DOHH2 (cell line): ENCODE measurements around the gene MIGA2.

Experiments used
- H3F3A ChIP-seq: fragments of 200-600 bp; sonication (generic), shearing (Covaris generic); 2 replicates; pipeline ENCODE4 v1.6.0; 2016; ENCODE audit warnings: antibody characterized with exemption, mild to moderate bottlenecking; ENCODE audit not compliant: control insufficient read depth, insufficient read depth
- H3K27ac ChIP-seq: fragments of 200-600 bp; sonication (generic); 2 replicates; pipeline ENCODE4 v1.5.1; 2014; ENCODE audit warnings: low read depth, mild to moderate bottlenecking, low read length, moderate library complexity
- H3K27me3 ChIP-seq: fragments of 200-600 bp; sonication (generic); 2 replicates; pipeline ENCODE4 v1.6.1; 2014; ENCODE audit warnings: mild to moderate bottlenecking, low read length, mixed read lengths; ENCODE audit not compliant: control insufficient read depth
- H3K36me3 ChIP-seq: fragments of 200-600 bp; sonication (generic); 2 replicates; pipeline ENCODE4 v1.6.1; 2014; ENCODE audit warnings: mild to moderate bottlenecking, low read length, moderate library complexity, mixed read lengths; ENCODE audit not compliant: control insufficient read depth
- H3K4me1 ChIP-seq: fragments of 200-600 bp; sonication (generic); 2 replicates; pipeline ENCODE4 v1.6.1; 2014; ENCODE audit warnings: mild to moderate bottlenecking, low read length, mixed read lengths; ENCODE audit not compliant: control insufficient read depth
- H3K4me2 ChIP-seq: fragments of 200-600 bp; sonication (generic); 2 replicates; pipeline ENCODE4 v1.6.0; 2014; ENCODE audit warnings: mild to moderate bottlenecking, low read length, moderate library complexity
- H3K4me3 ChIP-seq: fragments of 200-600 bp; sonication (generic); 2 replicates; pipeline ENCODE4 v1.5.1; 2014; ENCODE audit warnings: mild to moderate bottlenecking, low read length, mixed read lengths
- H3K79me2 ChIP-seq: fragments of 200-600 bp; sonication (generic); 2 replicates; pipeline ENCODE4 v1.6.1; 2014; ENCODE audit warnings: mild to moderate bottlenecking, low read length, mixed read lengths; ENCODE audit not compliant: control insufficient read depth
- H3K9me2 ChIP-seq: fragments of 200-600 bp; sonication (generic); replicated peaks from 2 replicates; pipeline ENCODE4 v1.6.1; 2014; ENCODE audit warnings: mild to moderate bottlenecking, low read length, mixed read lengths; ENCODE audit not compliant: control insufficient read depth
- H3K9me3 ChIP-seq: fragments of 200-600 bp; sonication (generic); 2 replicates; pipeline ENCODE4 v1.6.1; 2014; ENCODE audit warnings: antibody characterized with exemption, low read length, mixed read lengths; ENCODE audit not compliant: control insufficient read depth, insufficient read depth
- H4K20me1 ChIP-seq: fragments of 200-600 bp; sonication (generic); 2 replicates; pipeline ENCODE4 v1.6.0; 2014; ENCODE audit warnings: low read depth, mild to moderate bottlenecking, antibody characterized with exemption, low read length, moderate library complexity; ENCODE audit not compliant: control insufficient read depth, insufficient read depth
- CTCF ChIP-seq: fragments of 200-600 bp; sonication (generic); IDR thresholded peaks from one replicate; pipeline ENCODE4 v1.5.1; 2014; ENCODE audit warnings: antibody characterized with exemption, mild to moderate bottlenecking, low read depth, low read length; ENCODE audit not compliant: poor library complexity, severe bottlenecking
- EZH2phosphoT487 ChIP-seq: fragments of 200-600 bp; sonication (generic); IDR thresholded peaks from 2 replicates; pipeline ENCODE4 v1.6.1; 2017; ENCODE audit warnings: borderline replicate concordance, mild to moderate bottlenecking, antibody characterized with exemption, low read length, moderate library complexity, mixed read lengths

The MIGA2 gene

GRCh38 chr9:129012343-129012742, 24.1 kb upstream of the MIGA2 start:
- H3K4me3 ChIP-seq = no peak overlapping the region
- no peaks in the 10 kb centered on the region for H3K4me1 ChIP-seq
- no peaks in the 10 kb centered on the region for H3K9me3 ChIP-seq
- H3K27ac ChIP-seq = no peak overlapping the region
- peaks cover 4% of the 10 kb centered on the region; the same call in 1 of the 2 replicates for H3F3A ChIP-seq
- no peaks in the 10 kb centered on the region for H3K27me3 ChIP-seq
- no peak overlapping the region for H3K4me2 ChIP-seq
- TF ChIP-seq CTCF = no peak
- TF ChIP-seq EZH2phosphoT487 = no peak
- no peaks in the 10 kb centered on the region for H3K79me2 ChIP-seq
- peaks cover 61% of the 10 kb centered on the region for H3K36me3 ChIP-seq
- no peaks in the 10 kb centered on the region for H4K20me1 ChIP-seq
- H3K9me2 ChIP-seq = no peaks in the 10 kb centered on the region

- Histone ChIP-seq H3K79me2 (no peaks in the 10 kb centered on the region), H3K4me3 (no peak overlapping the region), H3K9me3 (no peaks in the 10 kb centered on the region), H3K36me3 (peaks cover 55% of the 10 kb centered on the region), H3K9me2 (no peaks in the 10 kb centered on the region), H3K27me3 (no peaks in the 10 kb centered on the region), H4K20me1 (no peaks in the 10 kb centered on the region), H3F3A (peaks cover 4% of the 10 kb centered on the region; the same call in 1 of the 2 replicates), H3K27ac (no peak overlapping the region), H3K4me2 (no peak overlapping the region), H3K4me1 (no peaks in the 10 kb centered on the region)
- no peak for TF ChIP-seq CTCF
- TF ChIP-seq EZH2phosphoT487 = no peak
Measured at GRCh38 chr9:129012893-129013448, 23.5 kb upstream of the MIGA2 start.

GRCh38 chr9:129013674-129014073, 22.8 kb upstream of the MIGA2 start:
- H3K4me3 ChIP-seq = no peak overlapping the region
- no peaks in the 10 kb centered on the region for H3K4me1 ChIP-seq
- H3K36me3 ChIP-seq = peaks cover 48% of the 10 kb centered on the region
- no peaks in the 10 kb centered on the region for H3K9me2 ChIP-seq
- no peaks in the 10 kb centered on the region for H3K79me2 ChIP-seq
- H3K27me3 ChIP-seq = no peaks in the 10 kb centered on the region
- H3K27ac ChIP-seq = no peak overlapping the region
- TF ChIP-seq EZH2phosphoT487 (no peak), CTCF (no peak)
- H3F3A ChIP-seq = peaks cover 4% of the 10 kb centered on the region; the same call in 1 of the 2 replicates
- no peaks in the 10 kb centered on the region for H4K20me1 ChIP-seq
- H3K9me3 ChIP-seq = no peaks in the 10 kb centered on the region
- H3K4me2 ChIP-seq = no peak overlapping the region
